SW 1271 (cell line): Measurements from ENCODE around the gene FBXL12.
"Not testable (repeated sequence)": the region's sequence is repeated elsewhere in the genome, so short reads cannot be mapped to it uniquely, and the experiment has no call there.

Source experiments
- DNase-seq, 2 experiments: peaks; one replicate each; lab custom pipeline; 2025; lab: John Stamatoyannopoulos, UW

The FBXL12 gene, protein sequence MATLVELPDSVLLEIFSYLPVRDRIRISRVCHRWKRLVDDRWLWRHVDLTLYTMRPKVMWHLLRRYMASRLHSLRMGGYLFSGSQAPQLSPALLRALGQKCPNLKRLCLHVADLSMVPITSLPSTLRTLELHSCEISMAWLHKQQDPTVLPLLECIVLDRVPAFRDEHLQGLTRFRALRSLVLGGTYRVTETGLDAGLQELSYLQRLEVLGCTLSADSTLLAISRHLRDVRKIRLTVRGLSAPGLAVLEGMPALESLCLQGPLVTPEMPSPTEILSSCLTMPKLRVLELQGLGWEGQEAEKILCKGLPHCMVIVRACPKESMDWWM

DNA sequence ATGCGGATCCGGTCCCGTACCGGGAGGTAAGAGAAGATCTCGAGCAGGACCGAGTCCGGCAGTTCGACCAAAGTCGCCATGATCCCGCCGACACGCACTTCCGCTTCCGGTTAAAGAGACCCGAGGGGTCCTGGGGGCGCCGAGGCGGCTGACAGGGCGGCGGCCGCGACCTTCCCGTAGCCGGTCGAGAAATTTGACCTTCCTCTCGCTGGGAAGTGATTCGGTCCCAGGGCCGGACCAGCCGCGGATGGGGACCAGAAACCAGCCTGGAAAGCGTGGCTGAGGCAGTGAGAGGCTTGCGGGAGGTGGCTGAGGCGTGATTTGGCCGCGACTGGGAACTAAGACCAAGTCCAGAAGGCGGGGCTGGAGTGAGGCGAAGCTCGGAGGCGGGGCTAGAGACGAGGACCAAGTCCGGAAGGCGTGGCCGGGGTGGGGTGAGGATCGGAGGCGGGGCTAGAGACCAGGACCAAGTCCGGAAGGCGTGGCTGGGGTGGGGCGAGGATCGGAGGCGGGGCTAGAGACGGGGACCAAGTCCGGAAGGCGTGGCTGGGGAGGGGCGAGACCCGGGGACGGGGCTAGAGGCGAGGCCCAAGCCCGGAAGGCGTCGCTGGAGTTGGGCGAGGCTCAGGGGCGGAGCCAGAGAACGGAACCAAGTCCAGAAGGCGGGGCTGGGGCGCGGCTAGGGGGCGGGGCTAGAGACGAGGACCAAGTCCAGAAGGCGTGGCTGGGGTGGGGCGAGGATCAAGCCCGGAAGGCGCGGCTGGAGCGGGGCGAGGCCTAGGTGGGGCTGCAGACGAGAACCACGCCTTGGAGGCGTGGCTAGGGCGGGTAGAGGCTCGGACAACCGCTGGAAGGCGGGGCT, at the start of gene FBXL12:
FBXL12 (minus strand) TSS at position 346 of the 862 bp plus-strand sequence; CDS start at position 80, 266 bp downstream.
- DNase-seq: peak; percentile 94 to 100

DNA sequence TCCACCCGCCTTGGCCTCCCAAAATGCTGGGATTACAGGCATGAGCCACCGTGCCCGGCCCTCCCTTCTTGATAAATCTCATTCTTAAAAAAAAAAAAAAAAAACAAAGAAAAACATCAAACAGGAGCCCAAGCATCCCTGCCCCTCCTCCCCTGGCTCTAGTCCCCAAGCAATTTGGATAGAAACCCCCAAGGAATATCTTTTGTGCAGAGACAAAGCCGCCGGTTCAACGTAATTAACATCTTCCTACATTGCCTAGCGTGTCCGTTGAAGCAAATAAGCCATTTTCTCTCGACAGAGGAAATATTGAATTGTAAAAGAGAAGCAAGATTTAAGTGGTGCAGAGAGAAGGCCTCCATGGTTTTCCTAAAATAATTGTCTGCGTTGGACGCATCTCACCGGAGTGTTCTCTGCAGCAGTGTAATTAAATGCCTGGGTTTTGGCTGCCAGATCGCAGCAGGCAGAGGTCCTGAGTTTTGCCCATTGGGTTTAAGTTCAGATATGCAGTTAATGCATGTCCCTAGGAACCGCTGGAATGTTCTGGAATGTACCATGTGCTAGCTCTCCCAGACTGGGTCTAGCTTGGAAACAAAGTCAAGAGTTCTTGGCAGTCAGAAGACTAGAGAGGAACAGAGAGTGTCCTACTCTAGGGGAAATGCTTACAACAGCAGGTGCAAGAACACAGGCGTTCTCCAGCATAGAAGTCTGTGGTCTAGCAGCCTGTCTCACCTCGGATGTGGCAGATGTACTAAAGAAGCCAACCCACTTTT, 47.0 kb upstream of the FBXL12 start:
- DNase-seq: no peak

DNA sequence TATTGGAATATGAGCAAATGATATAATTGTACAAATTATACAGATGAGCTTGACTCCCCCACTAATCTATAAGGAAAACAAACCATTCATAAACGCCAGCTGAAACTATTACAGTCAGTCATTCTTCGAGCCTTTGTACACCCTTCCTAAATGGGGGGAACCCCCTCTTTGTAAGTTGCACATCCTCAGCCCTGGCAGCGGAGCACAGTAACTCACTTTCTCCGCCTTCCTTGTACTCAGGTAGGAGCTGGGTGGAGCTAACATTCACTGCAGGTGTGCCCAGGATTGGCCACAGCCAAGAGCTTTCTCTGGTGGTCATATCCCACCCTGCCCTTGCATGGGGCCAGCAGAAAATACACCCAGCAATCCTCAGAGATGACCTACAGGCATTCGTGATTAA, 44.9 kb upstream of the FBXL12 start:
- no peak for DNase-seq

DNA sequence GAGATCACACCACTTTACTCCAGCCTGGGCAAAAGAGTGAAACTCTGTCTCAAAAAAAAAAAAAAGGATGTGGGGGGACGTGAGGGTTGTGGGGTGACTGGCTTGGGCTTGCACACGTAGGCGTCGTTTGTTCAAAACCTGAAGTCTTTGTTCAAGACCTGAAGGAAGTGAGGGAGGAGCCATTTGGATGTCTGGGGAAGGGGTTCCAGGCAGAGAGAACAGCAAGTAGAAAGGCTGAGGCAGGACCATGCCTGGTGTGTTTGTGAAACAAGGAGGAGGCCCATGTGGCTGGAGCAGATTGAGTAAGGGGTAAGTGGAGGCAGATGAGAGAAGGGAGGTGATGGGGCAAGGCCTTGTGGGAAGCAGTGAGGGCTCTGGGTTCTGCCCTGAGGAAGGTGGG, 44.1 kb upstream of the FBXL12 start:
- no peak for DNase-seq

DNA sequence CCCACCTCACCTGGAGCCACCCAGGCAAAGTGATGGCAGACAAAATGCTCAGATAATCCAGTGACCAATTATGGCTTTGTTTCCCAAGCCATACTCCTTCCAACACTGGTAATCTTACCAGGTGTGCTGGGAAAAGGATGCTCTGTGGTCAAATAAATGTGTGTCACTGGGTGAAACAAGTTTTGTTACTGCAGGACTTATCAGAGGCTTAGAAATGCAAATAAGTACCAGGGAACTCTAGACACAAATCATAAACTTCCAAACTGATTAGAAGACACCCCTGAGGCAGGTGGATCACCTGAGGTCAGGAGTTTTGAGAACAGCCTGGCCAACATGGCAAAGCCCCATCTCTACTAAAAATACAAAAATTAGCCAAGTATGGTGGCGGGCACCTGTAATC, 42.6 kb upstream of the FBXL12 start:
- no peak for DNase-seq

DNA sequence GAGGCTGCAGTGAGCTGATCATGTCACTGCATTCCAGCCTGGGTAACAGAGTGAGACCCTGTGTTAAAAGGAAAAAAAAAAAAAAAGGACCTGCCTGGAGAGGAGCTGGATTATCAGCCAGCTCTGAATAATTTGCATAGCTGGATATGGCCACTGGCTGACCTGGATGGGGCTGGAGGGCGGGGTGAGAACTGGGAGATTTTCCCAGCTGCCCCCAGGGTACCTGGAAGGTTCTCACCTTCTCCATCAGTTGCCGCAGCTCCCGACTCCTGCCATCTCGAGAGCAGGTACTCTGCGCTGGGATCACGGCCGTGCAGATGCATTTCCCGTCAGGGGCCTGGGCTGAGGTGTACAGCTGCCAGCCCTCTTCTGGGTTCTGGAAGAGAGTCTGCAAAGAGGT, 41.5 kb upstream of the FBXL12 start:
- DNase-seq: no peak

DNA sequence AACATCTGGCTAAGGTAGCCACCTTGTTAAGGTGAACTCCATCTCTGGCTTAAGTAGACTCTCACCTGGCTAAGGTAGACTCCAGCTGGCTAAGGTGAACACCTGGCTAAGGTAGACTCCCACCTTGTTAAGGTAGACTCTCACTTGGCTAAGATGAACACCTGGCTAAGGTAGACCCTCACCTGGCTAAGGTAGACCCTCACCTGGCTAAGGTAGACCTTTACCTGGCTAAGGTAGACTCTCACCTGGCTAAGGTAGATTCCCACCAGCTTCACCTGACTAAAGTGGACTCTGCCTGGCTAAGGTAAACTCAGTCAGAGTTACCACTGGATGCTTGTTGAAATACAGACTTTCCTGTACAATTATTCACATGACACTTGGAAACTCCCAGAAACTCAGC, 39.9 kb upstream of the FBXL12 start:
- DNase-seq: no peak

DNA sequence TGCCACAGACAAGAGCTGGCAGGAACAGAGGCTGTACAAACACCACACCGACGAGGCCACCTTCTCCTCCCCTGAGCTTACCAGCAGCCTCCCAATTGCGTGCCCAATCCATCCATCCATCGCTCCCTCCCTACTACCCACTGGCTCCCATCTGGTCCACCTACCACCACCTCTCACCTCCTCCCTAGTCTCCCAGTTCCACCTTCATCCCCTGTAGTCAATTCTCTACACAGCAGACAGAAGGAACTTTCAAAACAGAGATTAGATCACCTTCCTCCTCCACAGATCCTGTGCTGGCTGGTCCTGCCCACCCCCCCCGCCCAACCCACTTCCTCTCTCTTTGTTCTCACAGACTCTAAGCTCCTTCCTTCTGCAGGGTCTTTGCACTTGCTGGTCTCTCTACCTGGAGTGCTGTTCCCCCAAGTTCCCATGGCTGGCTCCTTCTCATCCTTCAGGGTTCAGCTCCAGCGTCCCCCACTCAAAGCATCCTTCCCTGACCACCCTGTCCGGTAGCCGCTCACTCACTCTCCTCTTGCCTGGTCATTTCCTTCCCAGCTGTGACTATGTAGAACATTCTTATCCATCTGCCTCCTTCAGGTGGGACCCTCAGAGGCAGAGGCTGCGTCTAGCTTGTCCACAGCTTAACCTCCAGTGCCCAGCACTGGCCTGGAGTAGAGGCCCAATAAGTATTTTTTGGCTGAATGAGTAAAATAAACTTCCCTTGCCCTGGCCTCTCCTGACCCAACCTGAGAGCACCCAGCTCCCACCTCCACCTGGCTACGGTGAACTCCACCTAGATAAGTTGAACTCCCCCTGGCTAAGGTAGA, 39.3 kb upstream of the FBXL12 start:
- no peak for DNase-seq

DNA sequence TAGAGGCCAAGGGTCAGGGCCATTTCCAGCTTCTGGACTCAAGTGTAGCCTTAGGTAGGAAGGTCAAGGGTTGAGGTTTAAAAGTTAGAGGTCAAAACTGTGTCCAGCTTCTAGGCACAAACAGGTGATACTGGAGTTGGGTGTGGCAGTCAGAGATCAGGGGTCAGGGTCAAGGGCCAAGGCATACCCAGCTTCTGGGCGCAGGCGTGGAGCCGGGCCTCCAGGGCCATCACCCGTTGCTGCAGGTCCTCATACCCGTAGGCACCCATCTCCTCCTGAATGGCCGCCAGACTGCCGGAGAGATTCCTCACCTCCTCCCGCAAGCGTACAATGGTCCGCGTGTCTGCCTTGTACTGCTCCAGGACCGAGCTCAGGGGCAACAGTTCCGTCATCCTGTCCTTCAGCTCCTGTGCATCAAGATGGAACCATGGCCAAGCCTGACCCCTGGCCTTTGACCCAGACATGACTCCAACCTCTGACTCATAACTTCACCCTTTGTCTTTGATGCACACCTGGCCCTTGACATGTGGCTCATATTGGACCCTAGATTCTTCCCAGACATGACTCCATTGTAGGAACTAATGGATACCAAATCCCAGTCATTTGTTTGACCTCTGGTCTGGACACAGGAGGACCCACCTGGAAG, 38.3 kb upstream of the FBXL12 start:
- no peak for DNase-seq

DNA sequence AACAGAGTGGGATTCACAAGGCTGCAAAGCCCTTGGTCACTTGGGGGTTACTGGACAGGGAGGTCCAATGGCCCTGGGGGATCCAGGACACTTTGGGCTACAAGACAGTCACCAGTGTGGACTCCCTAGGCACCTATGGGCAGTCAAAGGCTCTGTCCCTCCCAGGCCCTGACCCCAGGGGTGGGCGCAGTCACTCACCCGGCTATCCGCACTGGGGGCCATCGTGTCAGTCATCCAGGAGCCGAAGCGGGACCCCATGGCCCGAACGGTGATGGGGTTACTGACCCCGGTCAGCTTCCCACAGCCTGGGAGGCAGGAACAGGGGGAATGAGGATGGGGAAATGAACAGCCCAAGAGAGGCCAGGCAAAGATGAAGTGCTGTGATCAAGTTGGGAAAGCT, 37.7 kb upstream of the FBXL12 start:
- no peak for DNase-seq

DNA sequence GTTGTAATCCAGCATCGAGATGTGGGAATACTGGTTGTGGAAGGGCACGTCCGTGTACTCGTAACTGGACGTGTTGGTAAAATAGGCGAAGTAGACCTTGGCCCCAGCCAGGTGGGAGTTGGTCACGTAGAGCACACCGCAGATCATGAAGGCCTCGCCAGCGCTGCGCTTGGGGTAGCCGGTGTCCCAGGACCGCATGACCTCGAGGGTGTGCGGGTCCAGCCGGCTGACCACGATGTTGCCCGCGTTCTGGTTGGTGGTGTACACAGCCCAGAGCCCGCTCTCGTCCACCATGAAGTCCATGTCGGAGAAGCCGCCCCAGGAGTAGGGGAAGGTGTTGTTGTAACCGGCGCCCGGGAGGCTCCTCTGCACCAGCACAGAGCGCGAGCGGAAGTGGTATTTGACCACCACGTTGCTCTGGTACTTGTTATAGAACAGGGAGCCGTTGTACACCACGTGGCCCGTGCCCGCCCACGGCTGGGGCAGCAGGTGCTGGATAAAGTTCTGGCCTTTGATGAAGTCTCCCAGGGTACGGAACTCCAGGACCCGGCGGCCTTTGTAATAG, 35.5 kb upstream of the FBXL12 start:
- DNase-seq: no peak

DNA sequence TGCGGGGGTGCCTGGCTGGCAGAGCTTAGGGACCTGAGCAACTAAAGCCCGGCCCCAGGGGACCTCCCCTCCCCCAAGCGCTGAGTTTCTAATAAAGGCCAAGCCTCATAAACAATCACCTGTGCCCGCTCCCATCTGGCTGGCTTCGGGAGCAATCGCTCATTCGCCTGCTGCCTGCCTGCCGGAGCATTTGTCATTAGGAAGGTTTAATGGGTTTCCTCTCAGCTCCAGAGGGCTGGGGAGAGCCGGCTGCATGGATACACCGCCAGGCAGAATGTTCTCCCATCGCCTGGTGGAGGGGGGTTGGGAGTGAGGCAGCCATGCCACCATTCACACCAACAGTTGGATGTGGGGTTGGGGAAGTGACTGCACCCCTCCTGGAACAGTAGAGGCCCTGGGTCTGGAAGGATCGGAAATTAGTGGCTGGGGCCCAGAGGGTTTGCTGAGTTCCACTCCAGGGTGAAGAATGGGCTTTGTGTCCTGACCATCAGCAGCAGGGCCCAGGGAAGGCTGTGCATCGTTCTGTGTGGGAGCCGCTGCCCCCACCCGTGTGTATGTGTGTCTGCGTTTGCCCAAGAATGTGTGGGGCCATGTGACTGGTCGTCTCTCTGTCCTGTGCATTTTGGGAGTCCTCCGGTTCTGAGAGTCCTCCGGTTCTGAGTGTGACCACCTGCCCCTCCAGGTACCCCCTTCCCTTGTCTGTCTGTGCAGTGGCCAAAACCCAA, 31.5 kb upstream of the FBXL12 start:
- DNase-seq: no peak

DNA sequence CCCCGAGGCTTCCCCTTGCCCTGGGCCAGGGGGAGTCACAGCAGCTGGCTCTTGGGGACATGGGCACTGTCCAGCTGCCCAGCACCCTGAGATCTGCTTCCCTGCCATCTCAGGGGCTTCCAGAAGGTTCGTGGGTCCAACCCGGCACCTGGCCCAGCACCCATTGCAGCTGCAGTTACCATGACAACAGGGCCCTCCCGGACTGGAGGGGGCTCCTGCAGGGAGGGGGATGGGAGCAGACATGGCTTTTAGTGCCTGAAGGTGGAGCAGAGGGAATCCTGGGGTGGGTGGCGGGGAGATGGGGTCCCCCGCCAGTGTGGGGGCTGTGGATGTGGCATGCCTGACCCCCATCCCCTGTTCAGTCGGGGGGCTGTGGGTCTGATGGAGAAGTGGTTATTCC, 30.9 kb upstream of the FBXL12 start:
- DNase-seq: no peak

DNA sequence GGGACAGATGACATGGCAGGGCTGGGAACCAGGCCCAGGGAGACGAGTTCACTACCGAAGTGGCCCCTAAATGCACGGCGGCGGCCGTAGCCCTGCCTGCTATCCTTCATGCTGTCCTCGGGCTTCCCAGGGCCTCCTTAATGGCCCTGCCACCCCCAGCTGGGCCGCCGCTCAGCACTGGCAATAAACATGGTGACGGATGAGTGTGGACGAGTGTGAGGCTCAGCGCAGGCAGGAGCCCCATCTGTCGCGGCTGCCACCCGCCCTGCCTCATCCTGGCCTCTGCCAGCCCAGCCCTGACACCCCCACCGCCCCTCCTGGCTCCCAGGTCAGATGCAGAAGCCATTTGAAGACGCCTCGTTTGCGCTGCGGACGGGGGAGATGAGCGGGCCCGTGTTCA, 29.9 kb upstream of the FBXL12 start:
- DNase-seq: no peak

DNA sequence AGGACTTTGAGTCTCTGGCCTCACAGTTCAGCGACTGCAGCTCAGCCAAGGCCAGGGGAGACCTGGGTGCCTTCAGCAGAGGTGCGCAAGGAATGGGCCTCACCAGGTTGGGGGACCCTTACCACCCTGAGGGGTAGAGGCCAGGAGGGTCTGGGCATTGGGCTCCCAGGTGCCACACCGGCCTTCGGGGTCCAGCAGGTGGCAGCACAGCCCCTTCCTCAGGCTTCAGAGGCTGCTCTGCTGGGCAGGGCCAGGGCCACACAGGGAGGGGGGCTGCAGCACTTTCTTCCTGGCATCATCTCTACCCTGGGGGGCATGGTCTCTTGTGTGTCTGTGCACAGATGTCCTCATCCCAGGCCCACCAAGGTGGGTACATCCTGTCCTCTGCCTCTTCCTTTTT, 29.2 kb upstream of the FBXL12 start:
- peak in 1 of 2 experiments; percentile 4 for DNase-seq

DNA sequence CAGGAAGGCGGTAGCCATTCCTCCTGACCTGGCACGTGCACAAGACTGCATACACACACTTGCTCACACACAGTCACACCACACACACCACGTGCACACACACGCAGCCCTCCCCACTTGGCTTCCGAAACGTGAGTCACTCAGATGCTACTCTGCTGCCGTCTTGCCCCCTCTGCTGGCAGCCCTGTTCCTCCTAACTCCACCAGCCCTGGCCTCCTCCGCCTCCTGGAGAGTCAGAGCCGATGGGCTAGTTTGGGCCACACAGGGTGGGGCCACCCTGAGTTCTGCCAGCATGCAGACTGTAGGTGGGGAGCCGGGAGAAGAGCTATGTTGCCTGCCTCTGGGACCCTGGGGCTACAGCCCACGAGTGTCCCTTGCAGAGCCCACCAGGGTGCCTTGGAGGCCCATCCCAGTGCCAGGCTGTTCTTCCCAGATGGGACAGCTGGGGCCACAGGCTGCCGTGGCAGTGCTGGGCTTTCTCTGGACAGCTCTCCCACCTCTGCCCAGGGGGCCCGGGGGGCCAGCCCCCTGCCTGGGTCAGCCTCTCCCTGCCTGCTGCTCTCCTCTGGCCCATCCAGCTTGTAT, 28.3 kb upstream of the FBXL12 start:
- peak in 1 of 2 experiments; percentile 50 for DNase-seq

DNA sequence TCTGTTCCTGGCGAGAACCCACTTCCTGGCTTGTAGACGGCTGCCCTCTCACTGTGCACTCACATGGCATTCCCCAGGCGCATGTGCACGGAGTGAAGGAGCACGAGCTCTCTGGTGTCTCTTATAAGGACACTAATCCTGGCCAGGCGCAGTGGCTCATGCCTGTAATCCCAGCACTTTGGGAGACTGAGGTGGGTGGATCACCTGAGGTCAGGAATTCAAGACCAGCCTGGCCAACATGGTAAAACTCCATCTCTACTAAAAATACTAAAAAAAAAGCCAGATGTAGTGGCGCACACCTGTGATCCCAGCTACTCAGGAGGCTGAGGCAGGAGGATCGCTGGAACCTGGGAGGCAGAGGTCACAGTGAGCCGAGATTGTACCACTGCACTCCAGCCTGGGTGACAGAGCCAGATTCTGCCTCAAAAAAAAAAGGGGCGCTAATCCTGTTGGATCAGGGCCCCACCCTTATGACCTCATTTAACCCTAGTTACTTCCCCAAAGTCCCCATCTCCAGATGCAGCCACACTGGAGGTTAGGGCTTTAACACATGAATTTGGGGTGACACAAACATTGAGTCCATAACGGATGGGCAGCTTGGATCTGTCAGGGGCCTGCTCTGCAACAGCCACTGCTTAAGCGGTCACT, 24.9 kb upstream of the FBXL12 start:
- DNase-seq: not testable (repeated sequence)

DNA sequence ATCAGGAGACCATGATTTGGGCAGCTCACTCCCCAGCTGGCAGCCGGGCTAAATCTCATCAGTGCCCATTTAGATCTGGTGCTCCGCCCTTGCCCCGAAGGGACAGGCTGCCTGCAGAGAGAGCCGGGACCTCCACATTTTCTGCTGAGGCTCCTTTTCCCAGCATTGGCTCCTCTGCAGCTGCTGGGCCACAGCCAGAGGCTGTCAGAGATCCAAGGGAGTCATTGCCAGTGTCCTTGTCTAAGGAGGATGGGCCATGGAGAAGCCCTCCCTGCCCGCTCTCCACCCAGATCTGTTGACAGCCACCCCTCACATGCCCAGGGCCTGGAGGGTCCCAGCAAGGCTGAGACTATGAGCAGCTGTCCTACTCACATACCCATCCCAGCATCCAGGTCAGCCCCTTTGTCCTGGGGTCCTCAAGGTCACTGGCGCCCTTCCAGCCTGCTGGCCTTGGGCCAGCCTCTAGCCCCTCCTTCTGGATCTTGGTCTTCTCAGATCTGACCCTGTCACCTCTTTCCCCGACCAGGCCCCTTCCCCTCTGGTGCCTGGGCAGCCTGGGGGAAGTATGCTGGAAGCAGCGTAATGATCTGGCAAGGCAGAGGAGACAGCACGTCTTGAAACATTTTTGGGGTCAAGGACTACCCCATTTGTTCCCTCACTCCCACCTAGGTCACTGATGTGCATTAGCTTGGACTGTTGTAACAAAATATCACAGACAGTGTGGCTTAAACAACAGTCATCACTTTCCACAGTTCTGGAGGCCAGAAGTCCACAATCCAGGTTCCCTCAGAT, 24.2 kb upstream of the FBXL12 start:
- no peak for DNase-seq
